Renal cortical epithelial cell (primary cell): ENCODE data around the gene C1QTNF2. TPM values are rescaled to one million over a fixed set of nuclear protein-coding genes. Genes with fewer than 3 reads are reported as not detected.

Experiments used
- DNase-seq: peaks from one replicate; pipeline ENCODE4 v3.0.0-alpha.2; 2011; ENCODE audit warnings: low read depth
- total RNA-seq: library from RNA; depleted of rRNA; stranded (reverse); fragments of >200 nt; gene quantifications from 2 replicates; pipeline ENCODE4 v1.2.3, GENCODE V29; 2014

The C1QTNF2 gene
- total RNA-seq, 1 donor from 2014 or later = not detected

GRCh38 chr5:160303690-160304089 is 66.7 kb downstream of the C1QTNF2 start:
- DNase-seq = no peak

GRCh38 chr5:160298189-160298588 is 72.2 kb downstream of the C1QTNF2 start:
- no peak for DNase-seq

DNA sequence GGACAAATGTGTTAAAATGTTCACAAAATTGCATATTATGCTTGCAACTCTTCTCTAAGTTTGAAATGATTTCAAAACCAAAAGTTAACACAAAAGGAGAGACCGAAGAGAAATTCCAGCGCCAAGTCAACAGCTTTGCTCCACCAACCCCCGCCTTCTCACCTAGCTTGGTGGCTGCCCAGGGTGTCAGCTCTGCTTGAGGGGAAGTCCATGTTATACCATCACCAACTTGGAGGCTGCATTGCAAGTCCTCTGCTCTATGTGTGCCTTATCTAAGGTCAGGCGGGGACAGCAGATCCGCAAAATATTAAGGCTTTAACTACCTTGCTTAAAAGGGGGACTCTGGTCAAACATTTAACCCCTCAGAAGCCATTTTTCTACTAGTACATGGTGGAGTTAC is 72.7 kb downstream of the C1QTNF2 start:
- no peak for DNase-seq

Other genes starting within 250 kb of the C1QTNF2 start
- not detected in 2 replicates for gene FABP6, start 141.1 kb downstream of the C1QTNF2 start, total RNA-seq
- 4.2 and 5.3 TPM in 2 replicates for gene CCNJL, start 58.1 kb downstream of the C1QTNF2 start, total RNA-seq
- gene FAM200C, start 29.4 kb upstream of the C1QTNF2 start, total RNA-seq = 2.6 and 4.3 TPM in 2 replicates
- 75.5 and 111 TPM in 2 replicates for gene SLU7, start 48.5 kb upstream of the C1QTNF2 start, total RNA-seq
- 19.9 and 107 TPM in 2 replicates for gene PTTG1, start 51.2 kb upstream of the C1QTNF2 start, total RNA-seq